C1 segment of cervical spinal cord (tissue), 14 donors: Measurements from ENCODE around the gene MRM2.

ENCODE experiments used
- DNase-seq, 14 donors: peaks; one replicate each; lab custom pipeline; 2025; lab: John Stamatoyannopoulos, UW

The MRM2 gene

DNA sequence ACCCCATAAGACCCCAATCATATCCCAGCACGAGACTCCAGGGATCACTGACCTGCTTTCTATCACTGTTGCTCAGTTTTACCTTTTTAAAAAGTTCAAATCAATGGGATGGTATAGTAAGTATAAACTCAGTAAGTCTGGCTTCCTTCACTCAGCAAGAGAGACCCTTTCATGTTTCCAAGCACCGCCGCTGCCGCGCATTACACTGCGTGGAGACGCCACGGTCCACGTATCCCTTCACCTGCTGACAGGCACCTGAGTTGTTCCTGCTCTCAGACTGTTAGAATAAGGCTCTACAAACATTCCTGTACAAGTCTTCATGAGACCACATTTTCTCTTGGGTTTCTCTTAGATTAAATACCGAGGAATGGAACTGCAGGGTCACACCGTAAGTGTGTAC, 37.6 kb downstream of the MRM2 start:
- no peak for DNase-seq

DNA sequence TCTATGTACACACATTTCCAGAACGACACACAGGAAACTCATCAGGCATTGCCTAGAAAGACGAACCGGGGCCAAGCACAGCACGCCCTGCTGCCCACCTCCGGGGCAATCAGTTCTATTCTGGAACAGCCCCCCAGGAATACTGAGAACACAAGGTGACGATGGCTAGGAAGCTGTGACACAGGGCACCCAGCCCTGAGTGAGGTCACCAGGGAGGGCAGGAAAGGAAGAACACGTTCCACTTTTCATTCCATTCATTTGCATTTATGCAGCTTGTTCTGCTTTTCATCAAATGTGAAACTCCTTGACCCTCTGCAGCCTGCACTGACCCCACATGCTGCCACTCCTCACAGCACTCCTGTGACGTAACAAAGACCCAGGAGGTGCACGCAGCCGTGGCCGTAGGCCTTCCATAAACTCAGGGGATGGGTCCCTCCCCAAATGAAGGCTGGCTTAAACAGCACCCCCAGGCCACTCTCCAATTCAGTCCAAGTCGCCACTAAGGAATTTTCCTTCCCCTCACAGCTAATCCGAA, 38.2 kb downstream of the MRM2 start:
- DNase-seq = peak in 1 of 14 donors; percentile 4

DNA sequence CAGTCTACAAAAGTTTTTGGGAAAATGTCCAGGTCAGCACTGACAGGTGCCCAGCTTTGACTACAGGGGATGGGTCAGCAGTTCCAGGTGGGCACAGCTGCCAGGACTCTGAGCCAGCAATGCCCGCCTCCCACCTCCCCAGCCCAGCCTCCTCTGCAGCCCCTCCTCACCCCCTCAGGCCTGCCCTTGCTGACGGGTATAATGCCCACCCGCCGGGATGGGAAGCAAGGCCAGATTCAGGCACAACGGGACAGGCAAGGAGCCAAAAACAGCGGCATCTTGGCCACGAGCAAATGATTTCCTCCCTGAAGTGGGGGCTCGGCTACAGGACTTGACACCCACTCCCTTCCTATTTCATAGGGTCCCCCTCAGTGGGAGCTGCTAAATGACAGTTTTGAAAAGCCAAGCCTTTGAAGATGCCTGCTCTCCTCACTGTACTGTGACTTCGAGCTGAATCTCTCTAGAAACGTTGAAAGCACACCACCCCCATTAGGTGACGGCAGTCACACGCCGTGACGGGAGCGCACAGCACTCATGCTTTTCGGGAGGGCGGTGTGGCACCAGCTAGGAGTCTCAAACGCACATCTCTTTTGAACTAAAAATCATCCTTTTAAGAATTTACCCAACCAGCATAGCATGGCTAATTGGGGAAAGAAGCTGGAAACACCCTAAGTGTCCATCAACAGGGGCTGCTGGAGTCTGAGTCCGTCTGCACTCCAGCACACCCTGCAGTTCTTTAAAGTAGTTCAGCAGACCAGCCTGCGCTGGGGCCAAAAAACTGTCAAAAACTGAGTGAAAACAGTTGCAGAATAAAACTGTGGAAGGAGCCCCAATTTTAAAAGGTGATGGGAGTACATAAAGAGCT, 38.9 kb downstream of the MRM2 start:
- DNase-seq = no peak

DNA sequence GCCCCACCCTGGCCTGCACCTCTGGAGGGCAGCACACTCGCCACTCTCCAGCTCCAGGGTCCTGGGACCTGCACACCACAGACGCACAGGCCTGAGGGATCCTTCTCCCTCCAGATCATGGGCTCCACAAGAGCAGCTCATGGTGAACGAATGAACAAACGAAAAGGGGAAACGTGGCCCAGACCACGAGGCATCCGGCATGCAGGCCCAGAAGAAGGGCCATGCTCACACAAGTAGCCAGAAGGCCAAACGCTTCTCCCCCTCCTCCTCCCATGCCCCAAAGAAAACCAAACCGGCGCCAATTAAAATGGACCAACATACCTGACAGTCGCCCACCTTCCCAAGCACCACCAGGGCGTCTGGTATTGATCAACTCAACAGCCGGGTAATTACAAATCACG, 39.6 kb downstream of the MRM2 start:
- peak in 6 of 14 donors; percentile 24 to 44 (median 32) for DNase-seq

DNA sequence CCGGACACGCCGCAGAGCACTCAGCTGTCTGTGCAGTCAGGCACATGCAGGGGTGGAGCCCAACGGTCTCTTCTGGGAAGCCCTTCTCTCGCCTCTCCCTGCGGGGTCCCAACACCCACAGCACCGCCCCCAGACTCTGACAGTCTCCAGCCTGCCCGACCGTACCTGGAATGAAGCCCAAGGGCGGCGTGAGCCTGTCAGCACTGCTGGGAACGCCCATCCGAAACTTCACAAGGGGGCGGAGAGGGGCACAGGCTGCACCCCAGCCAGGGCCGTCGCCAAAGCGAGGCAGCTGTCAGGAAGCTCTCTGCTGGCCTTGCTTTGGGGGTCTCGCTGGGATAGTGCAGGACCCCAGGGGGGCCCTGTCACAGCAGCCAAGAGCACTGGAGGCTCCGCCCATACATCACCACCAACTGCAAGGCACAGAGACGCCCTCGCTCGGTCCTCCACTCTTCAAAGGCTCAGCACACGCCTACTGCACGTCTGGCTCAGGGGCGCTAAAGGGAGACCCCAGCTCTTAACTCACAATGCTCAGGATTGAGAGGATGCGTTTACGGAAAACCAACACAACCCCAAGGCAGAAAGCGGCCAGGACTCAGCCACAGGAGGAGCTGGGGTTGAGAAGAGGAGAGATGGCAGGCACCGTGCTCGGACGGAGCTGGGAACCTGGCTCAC, 40.2 kb downstream of the MRM2 start:
- no peak for DNase-seq

DNA sequence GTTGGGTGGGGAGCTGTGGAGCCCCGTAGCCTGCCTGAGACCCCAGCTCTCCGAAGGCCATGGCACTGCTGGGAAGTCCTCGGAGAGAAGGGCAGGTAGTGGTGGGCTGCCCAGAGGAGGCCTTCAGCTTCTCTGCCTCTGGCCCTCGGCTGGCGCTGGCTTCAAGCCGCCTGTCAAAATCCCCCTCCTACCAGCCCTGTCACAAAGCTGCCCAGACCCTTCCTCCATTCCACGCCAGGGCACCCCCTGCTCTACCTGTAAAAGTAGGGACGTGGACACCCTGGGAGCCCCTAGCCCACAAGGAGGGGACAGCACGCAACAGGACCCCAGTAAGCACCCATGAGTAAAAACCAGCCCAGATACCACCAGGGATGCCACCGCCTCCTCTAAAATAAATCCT, 40.9 kb downstream of the MRM2 start:
- no peak for DNase-seq

DNA sequence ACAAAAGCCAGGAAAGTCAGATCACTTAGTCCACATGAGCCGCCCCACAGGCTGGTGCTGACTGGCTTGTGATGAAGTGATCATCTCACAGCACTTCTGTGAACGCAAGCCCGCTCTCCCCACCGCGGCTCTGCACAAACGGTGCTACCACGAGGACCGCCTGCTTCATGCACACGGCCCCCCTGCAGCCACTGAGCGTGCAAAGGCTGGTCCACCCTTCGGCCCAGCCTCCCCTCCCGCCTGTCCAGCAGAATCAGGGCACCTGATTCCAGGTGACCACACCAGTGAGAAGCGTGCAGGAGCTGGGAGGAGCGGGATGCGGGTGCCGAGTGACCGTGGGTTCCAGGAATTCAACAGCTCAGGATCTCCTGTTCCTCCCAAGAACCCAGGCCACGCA, 41.4 kb downstream of the MRM2 start:
- no peak for DNase-seq

DNA sequence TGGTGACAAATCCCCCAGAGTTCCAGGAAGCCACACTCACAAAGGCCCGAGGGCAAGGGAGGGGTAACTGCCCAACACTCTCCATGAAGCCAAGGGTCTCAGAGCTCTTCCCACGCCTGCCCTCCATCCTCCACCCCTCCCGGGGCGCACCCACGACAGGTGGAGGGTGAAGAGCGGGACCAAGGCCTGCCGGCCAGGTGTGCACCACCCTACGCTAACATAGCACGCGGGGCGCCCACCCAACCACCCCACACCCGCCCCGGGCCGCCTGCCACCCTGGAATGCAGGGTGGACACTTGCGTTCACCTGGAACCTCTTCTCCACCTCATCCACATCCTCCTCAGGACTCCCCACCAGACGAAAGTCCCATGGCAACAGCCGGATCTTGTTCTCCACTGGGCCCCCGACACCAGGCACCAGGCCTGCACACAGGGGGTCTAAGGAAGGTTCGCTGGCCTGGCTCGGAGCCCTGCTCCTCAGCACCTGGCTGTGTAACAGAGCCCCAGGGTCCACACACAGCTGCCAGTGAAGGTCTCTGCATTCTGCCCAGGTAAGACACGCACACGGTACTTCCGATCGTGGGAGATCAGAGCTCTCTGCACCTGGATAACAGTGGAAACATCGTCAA, 41.9 kb downstream of the MRM2 start:
- DNase-seq = no peak

DNA sequence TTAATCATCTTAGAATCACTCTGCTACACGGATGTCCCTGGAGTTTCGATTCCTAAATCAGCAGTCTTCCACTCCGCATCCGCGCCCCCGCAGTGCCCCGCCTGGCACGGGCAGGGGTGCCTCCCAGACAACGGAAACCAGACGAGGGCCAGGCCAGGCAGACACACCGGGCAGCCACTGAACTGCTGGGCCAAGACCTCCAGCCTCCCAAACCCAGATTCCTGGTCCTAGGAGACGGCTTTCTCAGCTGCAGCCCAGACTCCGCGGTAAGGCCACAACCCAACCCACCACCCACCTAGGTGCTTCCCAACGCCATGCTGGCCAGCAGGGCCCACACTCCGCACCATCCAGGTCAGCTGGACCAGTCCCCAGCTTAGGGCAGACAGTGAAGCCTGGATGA, 42.5 kb downstream of the MRM2 start:
- DNase-seq = no peak

DNA sequence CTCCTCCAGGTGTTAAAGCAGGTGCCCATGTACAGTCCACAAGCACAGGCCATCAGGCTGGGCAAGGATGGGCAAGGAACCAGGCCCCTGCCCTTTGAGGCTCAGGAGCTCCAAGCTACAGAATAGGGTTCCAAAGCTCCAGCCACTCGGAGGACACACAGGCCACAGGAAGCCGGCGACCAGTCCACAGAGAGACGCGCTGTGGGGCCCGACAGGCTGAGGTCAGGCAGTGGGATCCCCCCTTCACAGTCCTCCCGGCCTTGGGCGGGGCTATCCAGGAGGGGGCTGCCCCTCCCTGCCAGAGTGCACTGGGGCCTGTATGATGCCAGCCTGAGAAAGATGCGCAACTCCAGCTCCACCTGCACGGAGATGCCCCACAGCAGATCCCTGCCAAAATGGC, 43.2 kb downstream of the MRM2 start:
- no peak for DNase-seq

DNA sequence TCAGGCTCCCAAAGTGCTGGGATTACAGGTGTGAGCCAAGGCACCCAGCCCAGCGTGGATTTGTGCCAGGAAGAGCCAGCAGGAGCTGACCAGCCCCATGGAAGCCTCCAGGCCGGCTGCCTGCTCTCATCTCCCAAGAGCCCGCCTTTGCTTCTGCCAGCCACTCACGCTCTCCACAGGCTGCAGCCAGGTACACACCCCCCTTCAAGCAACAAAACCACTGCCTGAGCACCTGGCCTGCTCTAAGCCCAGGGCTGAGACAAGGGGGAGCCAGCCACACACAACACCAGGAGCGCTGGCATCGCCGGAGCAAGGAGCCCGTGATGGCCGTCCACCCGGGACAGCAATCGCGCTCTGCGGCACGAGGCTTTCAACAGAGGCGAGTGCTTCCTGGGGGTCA, 43.8 kb downstream of the MRM2 start:
- peak in 1 of 14 donors; percentile 5 for DNase-seq

DNA sequence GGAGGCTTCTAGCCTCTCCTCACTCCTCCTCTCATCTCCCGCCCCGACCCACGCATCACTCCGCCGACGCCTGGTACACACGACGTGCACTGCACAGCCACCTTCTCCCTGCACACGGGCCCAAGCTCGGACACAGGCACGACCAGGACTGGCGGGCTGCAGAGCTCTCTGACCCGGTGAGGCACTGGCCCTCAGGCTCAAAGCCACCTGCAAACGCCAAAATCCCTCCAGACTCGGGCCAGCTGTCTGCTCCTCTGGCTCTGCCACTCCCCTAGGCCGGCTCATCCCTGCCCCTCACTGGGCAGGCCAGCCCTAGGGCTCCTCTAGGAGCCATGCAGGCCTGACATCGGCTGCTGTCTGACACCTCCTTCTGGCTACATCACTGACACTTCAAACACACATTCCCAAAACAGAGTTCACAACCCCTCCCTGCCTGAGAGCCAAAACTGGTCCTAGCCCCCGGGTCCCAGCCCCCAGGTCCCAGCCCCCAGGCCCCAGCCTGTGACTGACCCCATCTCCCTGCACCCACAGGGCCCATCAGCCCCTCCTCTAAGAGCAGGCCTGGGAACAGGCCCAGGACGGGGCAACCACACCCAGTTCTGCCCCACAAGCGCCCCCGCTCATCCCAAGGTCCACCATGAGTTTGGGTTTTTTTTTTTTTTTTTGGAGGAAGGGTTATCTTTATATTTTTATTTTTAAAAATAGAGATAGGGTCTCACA, 44.4 kb downstream of the MRM2 start:
- DNase-seq = no peak

DNA sequence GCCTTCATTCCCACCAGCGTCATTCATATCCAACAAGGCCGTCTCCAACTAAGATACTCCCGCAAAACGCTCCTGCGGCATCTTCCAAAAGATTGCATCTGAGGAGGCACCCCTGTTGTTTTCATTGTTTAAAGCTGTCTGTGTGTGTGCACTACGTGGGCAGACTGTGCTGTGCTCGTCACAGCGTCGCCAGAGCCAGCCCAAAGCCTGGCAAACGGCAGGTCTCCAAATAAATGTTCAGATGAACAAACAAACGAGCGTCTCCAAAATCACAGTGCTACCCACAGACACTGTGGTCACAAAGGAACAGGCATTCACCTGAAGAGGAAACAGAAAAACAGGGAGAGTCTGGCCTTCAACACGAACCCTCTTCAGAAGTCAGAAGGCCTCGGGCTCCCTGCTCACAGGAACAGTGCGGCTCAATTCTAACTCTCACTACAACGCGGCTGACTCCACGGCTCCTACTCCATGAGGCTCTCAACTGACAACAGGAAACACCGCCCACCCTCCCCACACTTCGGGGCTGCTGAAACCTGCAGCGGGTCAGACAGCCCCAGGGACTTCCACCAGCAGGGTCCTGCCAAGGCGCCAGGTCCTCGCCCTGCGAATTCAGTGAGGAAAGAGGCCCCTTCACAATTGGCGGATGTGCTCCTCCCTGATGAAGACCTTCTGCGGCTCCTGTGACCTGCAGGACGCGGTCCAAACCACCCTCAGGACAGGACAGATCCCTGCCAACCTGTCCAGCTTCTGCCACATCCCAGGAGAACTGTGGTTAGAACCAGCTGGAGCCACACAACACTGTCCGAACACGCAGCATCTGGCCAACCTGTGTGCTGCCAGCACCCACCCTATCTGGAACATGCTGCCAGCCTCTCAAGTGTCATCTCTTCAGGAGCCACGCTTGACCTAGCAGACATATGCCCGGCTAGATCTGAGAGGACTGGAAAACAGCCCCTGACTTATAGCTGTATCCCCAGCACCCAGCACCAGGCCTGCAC, 45.3 kb downstream of the MRM2 start:
- peak in 1 of 14 donors; percentile 45 for DNase-seq

DNA sequence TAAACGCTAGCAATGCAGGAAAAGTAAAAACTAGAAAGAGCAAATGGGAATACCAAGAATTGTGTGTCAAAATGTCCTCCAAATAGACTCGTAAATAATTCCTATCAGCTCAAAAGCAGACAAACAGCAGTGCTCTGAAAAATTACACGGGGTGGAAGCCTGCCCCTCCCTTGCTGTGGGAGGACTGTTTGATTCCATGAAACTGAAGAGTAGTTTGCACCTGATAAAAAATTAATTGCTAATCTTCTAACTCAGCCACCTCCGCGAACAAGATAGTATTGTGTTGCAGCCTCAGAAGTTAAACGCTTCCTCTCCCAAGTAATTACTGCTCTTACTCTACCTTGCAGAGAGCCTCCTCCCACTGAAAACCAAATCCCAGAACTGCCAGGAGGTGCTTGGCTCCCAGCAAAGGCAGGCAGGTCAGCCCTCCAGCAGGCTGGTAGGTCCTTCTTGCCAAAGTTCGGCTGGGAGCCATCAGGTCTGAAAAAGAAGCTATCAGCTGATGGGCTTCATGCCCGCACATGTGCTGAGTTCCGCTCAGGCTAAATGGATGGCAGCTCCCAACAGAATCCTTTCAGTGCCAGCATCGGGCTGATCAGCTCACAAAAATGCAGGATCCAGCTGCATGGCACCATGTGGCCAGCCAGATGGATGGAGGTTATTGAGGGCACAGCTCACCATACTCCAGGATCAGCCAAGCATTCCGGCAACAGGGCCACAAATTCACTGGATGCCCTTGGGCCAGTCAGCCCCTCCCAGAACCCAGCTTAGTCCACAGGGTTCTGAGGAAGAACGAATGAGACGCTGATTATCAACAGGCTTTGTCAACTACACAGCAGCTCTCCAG, 46.4 kb downstream of the MRM2 start:
- peak in 8 of 14 donors; percentile 9 to 88 (median 29) for DNase-seq

DNA sequence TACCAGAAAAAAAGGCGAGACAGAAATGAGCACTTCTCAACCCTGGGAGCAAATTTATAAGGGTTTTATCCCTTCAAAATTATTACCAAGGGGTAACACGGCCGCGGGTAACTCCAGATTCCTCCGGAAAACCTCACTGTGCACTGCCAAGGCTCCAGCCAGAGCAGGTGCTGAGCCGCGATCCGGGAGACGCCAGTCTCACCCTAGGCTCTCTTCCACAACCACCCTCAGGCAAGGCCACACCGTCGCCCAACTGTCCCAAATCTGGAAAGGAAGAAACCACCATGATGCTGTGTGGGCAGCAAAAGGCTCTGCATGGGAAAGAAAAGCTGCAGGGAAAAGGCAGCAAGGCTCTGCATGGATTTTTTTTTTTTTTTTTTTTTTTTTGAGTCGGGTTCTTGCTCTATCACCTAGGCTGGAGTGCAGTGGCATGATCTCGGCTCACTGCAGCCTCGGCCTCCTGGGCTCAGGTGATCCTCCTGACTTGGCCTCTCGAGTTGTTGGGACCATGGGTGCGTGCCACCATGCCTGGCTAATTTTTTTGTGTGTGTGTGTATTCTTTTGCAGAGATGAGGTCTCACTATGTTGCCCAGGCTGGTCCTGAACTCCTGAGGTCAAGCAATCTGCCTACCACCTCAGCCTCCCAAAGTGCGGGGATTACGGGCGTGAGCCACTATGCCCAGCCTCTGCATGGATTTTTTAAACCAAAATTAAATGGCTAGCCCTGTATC, 48.3 kb downstream of the MRM2 start:
- DNase-seq = no peak

DNA sequence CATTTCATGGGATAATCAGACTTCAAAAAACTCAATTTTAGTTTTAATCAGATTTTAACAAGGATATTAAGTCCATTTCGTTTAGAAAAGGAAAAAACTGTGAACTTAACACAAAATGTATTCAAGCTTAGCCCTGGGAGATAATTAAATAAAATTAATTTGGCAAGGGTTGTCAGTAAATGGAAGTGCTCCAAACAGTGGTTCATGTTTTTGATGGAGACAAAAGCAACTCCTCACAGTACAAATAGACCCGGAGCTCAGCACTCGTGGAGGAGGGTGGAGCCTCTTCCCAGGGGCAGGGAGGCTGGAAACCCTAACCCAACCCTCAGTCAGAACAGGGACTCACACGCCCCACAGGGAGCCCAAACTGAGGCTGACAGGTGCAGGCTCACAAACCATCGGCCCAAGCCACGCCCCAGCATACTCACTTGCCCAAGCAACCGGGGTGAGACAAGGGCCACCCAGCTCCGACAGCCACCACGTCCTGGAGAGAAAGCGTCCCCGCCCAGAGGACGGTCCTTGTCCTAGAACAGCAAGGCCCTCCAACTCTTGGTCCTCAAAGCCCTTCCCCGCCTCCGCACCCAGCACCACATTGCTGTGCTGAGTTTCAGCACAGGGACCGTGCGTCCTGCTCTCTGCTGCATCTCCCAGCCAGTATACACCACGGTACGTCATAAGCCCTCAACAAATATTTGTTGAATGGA, 49.0 kb downstream of the MRM2 start:
- no peak for DNase-seq

DNA sequence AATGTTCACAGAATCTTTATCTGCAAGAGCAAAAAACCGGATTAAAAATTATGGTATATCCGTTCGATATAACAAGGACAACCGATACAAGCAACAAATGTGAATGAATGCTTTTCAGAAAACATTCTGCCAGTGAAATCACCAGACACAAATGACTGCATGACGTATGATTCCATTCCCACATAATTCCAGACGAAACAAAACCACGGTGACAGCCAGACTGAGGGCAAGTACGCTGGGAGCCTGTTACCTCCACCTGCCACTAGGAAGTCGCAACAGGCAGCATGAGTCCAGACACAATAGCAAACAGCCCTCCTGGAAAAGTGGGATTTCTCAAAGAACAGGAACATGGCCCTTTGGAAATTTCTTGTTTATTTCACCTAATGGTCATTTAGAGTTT, 51.0 kb downstream of the MRM2 start:
- DNase-seq = no peak

DNA sequence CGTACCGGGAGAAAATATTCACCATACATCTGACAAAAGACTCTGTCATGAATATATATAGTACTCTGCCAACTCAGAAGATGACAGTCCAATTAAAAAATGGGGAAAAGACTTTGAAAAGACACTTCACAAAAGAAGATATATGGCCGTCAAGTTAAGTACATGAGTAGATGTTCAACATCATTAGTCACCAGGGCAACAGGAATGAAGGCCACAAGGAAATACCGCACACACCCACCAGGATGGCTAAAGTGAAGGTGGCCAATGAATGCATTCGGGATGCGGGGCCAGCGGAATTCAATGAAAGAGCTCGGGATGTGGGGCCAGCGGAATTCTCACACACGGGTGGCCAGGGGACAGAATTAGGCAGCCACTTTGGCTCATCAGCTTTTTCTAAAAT, 51.5 kb downstream of the MRM2 start:
- no peak for DNase-seq
